B cell (primary cell): ENCODE data around the gene KIF25. TPM values are rescaled to one million over a fixed set of nuclear protein-coding genes. Genes with fewer than 3 reads are reported as not detected.

Source experiments
- ATAC-seq: fragments of 200-7000 bp; cut with Tn5 transposase; one replicate; pipeline ENCODE4 v1.10.0; 2021; ENCODE audit warnings: low read depth, mild to moderate bottlenecking, moderate number of reproducible peaks, moderate library complexity
- CTCF ChIA-PET: fragments of 350-600 bp; sonication (Branson Sonifier 250); formaldehyde crosslinking; loops from one replicate; lab custom pipeline; 2021; ENCODE audit warnings: antibody characterized with exemption, inconsistent platforms; lab: Charles Lee
- POLR2A ChIA-PET: fragments of 350-600 bp; sonication (Branson Sonifier 250); formaldehyde crosslinking; loops from one replicate; lab custom pipeline; 2021; ENCODE audit warnings: antibody characterized with exemption; lab: Charles Lee
- DNase-seq: peaks from one replicate; pipeline ENCODE4 v3.0.0; 2013
- H2AFZ ChIP-seq: 2 replicates; pipeline ENCODE4 v1.6.1; 2012; ENCODE audit warnings: mild to moderate bottlenecking, low read depth, low read length; ENCODE audit not compliant: insufficient read depth, poor library complexity, severe bottlenecking
- H3K27ac ChIP-seq, 2 donors: 1 replicate in 1 of 2; 2 replicates in 1 of 2; pipeline ENCODE4 v1.5.1; 2012 to 2013; ENCODE audit warnings: low read length in 2 of 2, mild to moderate bottlenecking in 2 of 2, moderate library complexity in 1 of 2
- H3K27me3 ChIP-seq, 4 experiments: fragments of 200-600 bp in 1 of 4; sonication (generic) in 1 of 4; replicated peaks in 1 of 4; 1 replicate in 2 of 4; 2 replicates in 2 of 4; pipeline versions ENCODE4 v1.6.1 to v1.7.0; 2013 to 2016; ENCODE audit warnings: low read length in 3 of 4, mild to moderate bottlenecking in 2 of 4, mixed read lengths in 1 of 4, moderate library complexity in 1 of 4; ENCODE audit not compliant: insufficient read depth in 4 of 4, control insufficient read depth in 3 of 4; ENCODE audit errors: control extremely low read depth in 1 of 4
- H3K36me3 ChIP-seq, 2 experiments: replicated peaks in 1 of 2; 1 replicate in 1 of 2; 2 replicates in 1 of 2; pipeline versions ENCODE4 v1.6.1 to v1.7.1; 2013; ENCODE audit warnings: low read length in 1 of 2; ENCODE audit not compliant: insufficient read depth in 2 of 2, control insufficient read depth in 1 of 2; ENCODE audit errors: control extremely low read depth in 1 of 2, extremely low read depth in 1 of 2
- H3K4me1 ChIP-seq, 2 donors: fragments of 200-600 bp in 1 of 2; sonication (generic) in 1 of 2; 1 replicate in 1 of 2; 2 replicates in 1 of 2; pipeline versions ENCODE4 v1.5.1 to v1.6.1; 2013 to 2017; ENCODE audit warnings: low read length in 2 of 2; ENCODE audit not compliant: control insufficient read depth in 2 of 2, insufficient read depth in 2 of 2
- H3K4me2 ChIP-seq: replicated peaks from 2 replicates; pipeline ENCODE3; 2012; ENCODE audit warnings: mild to moderate bottlenecking, low read depth, low read length; ENCODE audit not compliant: poor library complexity, severe bottlenecking
- H3K4me3 ChIP-seq, 5 experiments: fragments of 200-600 bp in 1 of 5; sonication (generic) in 1 of 5; 1 replicate in 3 of 5; 2 replicates in 2 of 5; pipeline versions ENCODE4 v1.5.1 to v1.7.0; 2011 to 2016; ENCODE audit warnings: low read length in 4 of 5, mild to moderate bottlenecking in 4 of 5, low read depth in 2 of 5, control low read depth in 1 of 5, moderate library complexity in 1 of 5; ENCODE audit not compliant: insufficient read depth in 1 of 5; ENCODE audit errors: control extremely low read depth in 1 of 5, extremely low read depth in 1 of 5
- H3K79me2 ChIP-seq: fragments of 200-600 bp; sonication (generic); one replicate; pipeline ENCODE4 v1.6.0; 2016; ENCODE audit warnings: low read length; ENCODE audit not compliant: control insufficient read depth, insufficient read depth
- H3K9ac ChIP-seq: fragments of 200-600 bp; sonication (generic); 2 replicates; pipeline ENCODE4 v1.6.1; 2017; ENCODE audit warnings: mild to moderate bottlenecking, low read length, moderate library complexity
- H3K9me3 ChIP-seq, 3 donors: one replicate each; pipeline versions ENCODE4 v1.6.1 to v1.7.1; 2013; ENCODE audit warnings: low read length in 2 of 3; ENCODE audit not compliant: control insufficient read depth in 2 of 3, insufficient read depth in 1 of 3; ENCODE audit errors: control extremely low read depth in 1 of 3
- H4K20me1 ChIP-seq: 2 replicates; pipeline ENCODE4 v1.6.0; 2012; ENCODE audit warnings: mild to moderate bottlenecking, low read length; ENCODE audit not compliant: insufficient read depth, control insufficient read depth, poor library complexity, severe bottlenecking
- H3K27ac Mint-ChIP-seq: one replicate; pipeline ENCODE4 v1.8.0; 2021; ENCODE audit warnings: mixed read lengths
- H3K27me3 Mint-ChIP-seq: one replicate; pipeline ENCODE4 v1.8.0; 2021; ENCODE audit warnings: mixed read lengths
- H3K4me1 Mint-ChIP-seq: one replicate; pipeline ENCODE4 v1.8.0; 2021; ENCODE audit warnings: mixed read lengths
- H3K4me3 Mint-ChIP-seq: one replicate; pipeline ENCODE4 v1.8.0; 2021; ENCODE audit warnings: mixed read lengths
- H3K9me3 Mint-ChIP-seq: one replicate; pipeline ENCODE4 v1.8.0; 2022; ENCODE audit warnings: mixed read lengths; ENCODE audit not compliant: insufficient read depth
- CTCF ChIP-seq: fragments of 200-600 bp; IDR thresholded peaks from one replicate; pipeline ENCODE4 v1.8.0; 2022; ENCODE audit warnings: antibody characterized with exemption, mild to moderate bottlenecking
- EZH2 ChIP-seq: IDR thresholded peaks from 2 replicates; pipeline ENCODE4 v1.6.1; 2012; ENCODE audit warnings: borderline replicate concordance, low read depth, mild to moderate bottlenecking, moderate library complexity, low read length; ENCODE audit not compliant: insufficient read depth, poor library complexity, severe bottlenecking
- WGBS: methylation state at CpG from one replicate; pipeline ENCODE4 v1.1.5; 2013; ENCODE audit warnings: missing lambda C conversion rate; ENCODE audit not compliant: insufficient coverage; 5-methylcytosine and 5-hydroxymethylcytosine counted together
- intact Hi-C: fragments of 100-400 bp; cut with micrococcal nuclease; formaldehyde crosslinking; loops from one replicate; pipeline ENCODE4 v1.10.0; 2022
- polyA plus RNA-seq: library from polyadenylated mRNA; depleted of rRNA; stranded (reverse); fragments of >200 nt; gene quantifications from 2 replicates; pipeline ENCODE4 v1.2.3, GENCODE V29; 2012
- total RNA-seq, 2 donors: library from RNA; stranded (reverse); fragments of 120-200 nt in 1 of 2; gene quantifications; 1 replicate in 1 of 2; 2 replicates in 1 of 2; pipeline versions ENCODE4 v1.2.3 to v1.2.4, GENCODE V29; 2013 to 2022

The KIF25 gene
- total and polyA plus RNA-seq, 2 donors (not counting 1 experiment from before 2014, with no cell fraction given) = not detected

- Mint-ChIP-seq H3K9me3 (no peaks in the 10 kb centered on the region), H3K4me3 (no peak overlapping the region), H3K4me1 (no peaks in the 10 kb centered on the region), H3K27ac (no peak overlapping the region), H3K27me3 (no peaks in the 10 kb centered on the region)
- H4K20me1 ChIP-seq = no peaks in the 10 kb centered on the region
- no peaks in the 10 kb centered on the region for H3K27me3 ChIP-seq
- no peak overlapping the region for H3K4me2 ChIP-seq
- no peaks in the 10 kb centered on the region for H3K9me3 ChIP-seq
- DNase-seq (no peak), ATAC-seq (no peak)
- no peaks in the 10 kb centered on the region for H3K36me3 ChIP-seq
- WGBS = 84% methylated on average over 26 of the region's 29 CpGs
- ChIA-PET POLR2A (no interaction called here), CTCF (no interaction called here)
- no peak overlapping the region for H3K27ac ChIP-seq
- H3K4me1 ChIP-seq = no peaks in the 10 kb centered on the region
- H3K4me3 ChIP-seq = no peak overlapping the region
- TF ChIP-seq EZH2 (no peak), CTCF (no peak)
- H3K79me2 ChIP-seq = no peaks in the 10 kb centered on the region
- no peak overlapping the region for H2AFZ ChIP-seq
- H3K9ac ChIP-seq = no peak overlapping the region
- intact Hi-C loops = no loop called here
Observed at GRCh38 chr6:167951781-167952511, 45.5 kb upstream of the KIF25 start.

GRCh38 chr6:167952512-167952859 is 45.0 kb upstream of the KIF25 start:
- Histone ChIP-seq H3K4me3 (no peak overlapping the region), H3K27ac (no peak overlapping the region), H3K9me3 (no peaks in the 10 kb centered on the region), H3K36me3 (no peaks in the 10 kb centered on the region), H2AFZ (no peak overlapping the region), H3K4me1 (no peaks in the 10 kb centered on the region), H3K27me3 (no peaks in the 10 kb centered on the region), H3K79me2 (no peaks in the 10 kb centered on the region), H3K4me2 (no peak overlapping the region), H3K9ac (no peak overlapping the region), H4K20me1 (no peaks in the 10 kb centered on the region)
- intact Hi-C loops = no loop called here
- no peaks in the 10 kb centered on the region for H3K27me3 Mint-ChIP-seq
- ATAC-seq = no peak
- no peaks in the 10 kb centered on the region for H3K9me3 Mint-ChIP-seq
- ChIA-PET CTCF (no interaction called here), POLR2A (no interaction called here)
- DNase-seq = no peak
- H3K27ac Mint-ChIP-seq = no peak overlapping the region
- H3K4me1 Mint-ChIP-seq = no peaks in the 10 kb centered on the region
- no peak overlapping the region for H3K4me3 Mint-ChIP-seq
- 100% methylated on average over 1 of the region's 1 CpG for WGBS
- TF ChIP-seq EZH2 = no peak
- no peak for TF ChIP-seq CTCF
